ENCODE results near the gene MS4A6E.

- TF ChIP-seq CTCF (conservative IDR thresholded peaks at IDR 0.05; ENCODE audit: low read length) (no peak), EZH2phosphoT487 (IDR thresholded peaks at IDR 0.05; ENCODE audit: borderline replicate concordance) (no peak)
Measured at GRCh38 chr11:60367009-60367408, 40.0 kb downstream of the MS4A6E start.

All from Loucy (cell line).